Activated T-cell treated with anti-CD3 and anti-CD28 coated beads for 24 hours (primary cell): ENCODE results near the gene STX4.

Experiments
- DNase-seq: peaks from one replicate; pipeline ENCODE4 v3.0.0-alpha.2; 2020; ENCODE audit warnings: low read depth

Gene STX4

GRCh38 chr16:31020536-31020935 is 12.8 kb upstream of the STX4 start:
- no peak for DNase-seq

GRCh38 chr16:31022544-31023251 is 10.7 kb upstream of the STX4 start:
- DNase-seq: no peak

- DNase-seq: no peak
Observed at GRCh38 chr16:31023252-31023602, 10.1 kb upstream of the STX4 start.

GRCh38 chr16:31023627-31024226 is 9.6 kb upstream of the STX4 start:
- DNase-seq: no peak

- no peak for DNase-seq
Observed at GRCh38 chr16:31025339-31025738, 8.0 kb upstream of the STX4 start.

- no peak for DNase-seq
Observed at GRCh38 chr16:31029272-31029671, 4.1 kb upstream of the STX4 start.

- no peak for DNase-seq
Observed at GRCh38 chr16:31031276-31031675, 2.1 kb upstream of the STX4 start.

- peak; percentile 83 for DNase-seq
Observed at GRCh38 chr16:31033709-31034492, 543 bp downstream of the STX4 start.

GRCh38 chr16:31036691-31037090 is 3.3 kb downstream of the STX4 start:
- DNase-seq: no peak

GRCh38 chr16:31038993-31039392 is 5.6 kb downstream of the STX4 start:
- no peak for DNase-seq

- DNase-seq: no peak
Observed at GRCh38 chr16:31042866-31043265, 9.5 kb downstream of the STX4 start.

GRCh38 chr16:31043352-31043751 is 10.0 kb downstream of the STX4 start:
- no peak for DNase-seq

GRCh38 chr16:31043898-31044481 is 10.6 kb downstream of the STX4 start:
- no peak for DNase-seq

- no peak for DNase-seq
Observed at GRCh38 chr16:31050280-31051030, 17.1 kb downstream of the STX4 start.

GRCh38 chr16:31052114-31052513 is 18.8 kb downstream of the STX4 start:
- DNase-seq: no peak

GRCh38 chr16:31055613-31056012 is 22.3 kb downstream of the STX4 start:
- DNase-seq: no peak

- no peak for DNase-seq
Observed at GRCh38 chr16:31061126-31061812, 27.9 kb downstream of the STX4 start.

- no peak for DNase-seq
Observed at GRCh38 chr16:31061813-31062440, 28.6 kb downstream of the STX4 start.

- no peak for DNase-seq
Observed at GRCh38 chr16:31063495-31063842, 30.1 kb downstream of the STX4 start.

- DNase-seq: no peak
Observed at GRCh38 chr16:31063843-31064611, 30.7 kb downstream of the STX4 start.
